Neural cell (in vitro differentiated cells): Measurements from ENCODE around the gene JAZF1. TPM values are rescaled to one million over a fixed set of nuclear protein-coding genes. Genes with fewer than 3 reads are reported as not detected.

Experiments used
- H2AFZ ChIP-seq: fragments of 200-600, 300-800 bp; sonication (generic), shearing (Covaris generic); 2 replicates; pipeline ENCODE4 v1.6.0; 2014; ENCODE audit warnings: low read depth, mild to moderate bottlenecking, antibody characterized with exemption, low read length, moderate library complexity
- H3F3A ChIP-seq: fragments of 200-600 bp; shearing (Covaris generic); 2 replicates; pipeline ENCODE4 v1.6.1; 2016; ENCODE audit warnings: mild to moderate bottlenecking, moderate library complexity, mixed read lengths, antibody characterized with exemption, low read length; ENCODE audit not compliant: insufficient read depth, poor library complexity, severe bottlenecking
- H3K27ac ChIP-seq: fragments of 200-600, 300-800 bp; sonication (generic), shearing (Covaris generic); 2 replicates; pipeline ENCODE4 v1.5.1; 2014; ENCODE audit warnings: mild to moderate bottlenecking, low read length, moderate library complexity
- H3K27me3 ChIP-seq: fragments of 300-800, 200-600 bp; sonication (generic), shearing (Covaris generic); 2 replicates; pipeline ENCODE4 v1.6.0; 2014; ENCODE audit warnings: mild to moderate bottlenecking, low read depth, low read length, moderate library complexity; ENCODE audit not compliant: insufficient read depth
- H3K36me3 ChIP-seq: fragments of 300-800, 200-600 bp; sonication (generic), shearing (Covaris generic); 2 replicates; pipeline ENCODE4 v1.5.1; 2014; ENCODE audit warnings: mild to moderate bottlenecking, antibody characterized with exemption, low read length, moderate library complexity; ENCODE audit not compliant: insufficient read depth
- H3K4me2 ChIP-seq: fragments of 300-800, 200-600 bp; sonication (generic), shearing (Covaris generic); 2 replicates; pipeline ENCODE4 v1.6.0; 2014; ENCODE audit warnings: mild to moderate bottlenecking, low read length
- H3K4me3 ChIP-seq: fragments of 300-800, 200-600 bp; sonication (generic), shearing (Covaris generic); 2 replicates; pipeline ENCODE4 v1.5.1; 2014; ENCODE audit warnings: mild to moderate bottlenecking, low read length, moderate library complexity
- H3K79me2 ChIP-seq: fragments of 200-600 bp; shearing (Covaris generic); replicated peaks from 2 replicates; pipeline ENCODE4 v1.6.0; 2014; ENCODE audit warnings: mild to moderate bottlenecking, low read length, moderate library complexity; ENCODE audit not compliant: insufficient read depth
- H3K9ac ChIP-seq: fragments of 300-800, 200-600 bp; sonication (generic), shearing (Covaris generic); 2 replicates; pipeline ENCODE4 v1.6.1; 2016; ENCODE audit warnings: mild to moderate bottlenecking, low read length, mixed read lengths
- H3K9me2 ChIP-seq: fragments of 200-600 bp; shearing (Covaris generic); 2 replicates; pipeline ENCODE4 v1.6.1; 2016; ENCODE audit warnings: mild to moderate bottlenecking, low read length, mixed read lengths; ENCODE audit not compliant: insufficient read depth
- H3K9me3 ChIP-seq: fragments of 200-600, 300-800 bp; sonication (generic), shearing (Covaris generic); 2 replicates; pipeline ENCODE4 v1.6.1; 2016; ENCODE audit warnings: mild to moderate bottlenecking, mixed run types, low read length, moderate library complexity, mixed read lengths
- H4K20me1 ChIP-seq: fragments of 200-600 bp; shearing (Covaris generic); 2 replicates; pipeline ENCODE4 v1.6.1; 2016; ENCODE audit warnings: mild to moderate bottlenecking, mixed run types; ENCODE audit not compliant: insufficient read depth
- CTCF ChIP-seq: fragments of 450-650 bp; IDR thresholded peaks from 2 replicates; pipeline ENCODE4 v1.5.1; 2014; ENCODE audit warnings: antibody characterized with exemption, mild to moderate bottlenecking, moderate library complexity; ENCODE audit not compliant: poor library complexity, severe bottlenecking
- EP300 ChIP-seq: fragments of 450-650 bp; conservative IDR thresholded peaks from 2 replicates; pipeline ENCODE4 v1.6.1; 2014; ENCODE audit warnings: antibody characterized with exemption, mild to moderate bottlenecking, moderate library complexity; ENCODE audit not compliant: poor library complexity, severe bottlenecking
- EZH2 ChIP-seq: fragments of 200-600, 300-800 bp; shearing (Covaris generic), sonication (generic); IDR thresholded peaks from 2 replicates; pipeline ENCODE4 v1.6.1; 2014; ENCODE audit warnings: antibody characterized with exemption, low read length, borderline replicate concordance, mild to moderate bottlenecking; ENCODE audit not compliant: insufficient read depth, poor library complexity, severe bottlenecking
- MXI1 ChIP-seq: fragments of 450-650 bp; conservative IDR thresholded peaks from 2 replicates; pipeline ENCODE4 v1.6.1; 2014; ENCODE audit warnings: antibody characterized with exemption, mild to moderate bottlenecking; ENCODE audit not compliant: poor library complexity, severe bottlenecking
- POLR2AphosphoS5 ChIP-seq: IDR thresholded peaks from 2 replicates; pipeline ENCODE4 v1.6.1; 2012
- RAD21 ChIP-seq: fragments of 450-650 bp; conservative IDR thresholded peaks from 2 replicates; pipeline ENCODE4 v1.6.1; 2014; ENCODE audit warnings: antibody characterized with exemption, mild to moderate bottlenecking, moderate library complexity
- REST ChIP-seq: IDR thresholded peaks from 2 replicates; pipeline ENCODE4 v1.6.1; 2012; ENCODE audit warnings: borderline replicate concordance
- SMC3 ChIP-seq: fragments of 450-650 bp; conservative IDR thresholded peaks from 2 replicates; pipeline ENCODE4 v1.6.1; 2014; ENCODE audit warnings: antibody characterized with exemption, mild to moderate bottlenecking, moderate library complexity; ENCODE audit not compliant: poor library complexity
- TAF1 ChIP-seq: IDR thresholded peaks from 2 replicates; pipeline ENCODE4 v1.6.1; 2012; ENCODE audit warnings: low read depth
- polyA plus RNA-seq: library from polyadenylated mRNA; depleted of rRNA; stranded (reverse); fragments of >200 nt; gene quantifications from 2 replicates; pipeline ENCODE4 v1.2.3, GENCODE V29; 2014

The JAZF1 gene
- polyA plus RNA-seq, 1 donor from 2014 or later, result 29.5 TPM

- Histone ChIP-seq H3K9me3 (no peaks in the 10 kb centered on the region), H4K20me1 (no peaks in the 10 kb centered on the region)
Measured at GRCh38 chr7:28032738-28033380, 147.7 kb downstream of the JAZF1 start.

GRCh38 chr7:28029051-28029450, 151.5 kb downstream of the JAZF1 start:
- no peak overlapping the region for H2AFZ ChIP-seq
- no peaks in the 10 kb centered on the region for H3K27me3 ChIP-seq
- no peak overlapping the region for H3K9ac ChIP-seq
- H3K79me2 ChIP-seq, result no peaks in the 10 kb centered on the region
- H3K9me3 ChIP-seq, result no peaks in the 10 kb centered on the region
- H3K4me2 ChIP-seq, result no peak overlapping the region
- no peak overlapping the region for H3K4me3 ChIP-seq
- no peak overlapping the region for H3K27ac ChIP-seq
- H3K36me3 ChIP-seq, result no peaks in the 10 kb centered on the region
- no peaks in the 10 kb centered on the region for H3K9me2 ChIP-seq
- no peaks in the 10 kb centered on the region for H3F3A ChIP-seq
- TF ChIP-seq REST (no peak), TAF1 (no peak), EP300 (no peak), POLR2AphosphoS5 (no peak), CTCF (no peak), RAD21 (no peak), SMC3 (no peak), EZH2 (no peak), MXI1 (no peak)
- H4K20me1 ChIP-seq, result no peaks in the 10 kb centered on the region

More at GRCh38 chr7:28032738-28033380, 147.7 kb downstream of the JAZF1 start:
- no peaks in the 10 kb centered on the region for H3K9me2 ChIP-seq
- no peak overlapping the region for H3K4me2 ChIP-seq
- no peak overlapping the region for H3K27ac ChIP-seq
- H3K27me3 ChIP-seq, result no peaks in the 10 kb centered on the region
- no peak overlapping the region for H3K9ac ChIP-seq
- no peak overlapping the region for H2AFZ ChIP-seq
- no peaks in the 10 kb centered on the region for H3F3A ChIP-seq
- no peaks in the 10 kb centered on the region for H3K79me2 ChIP-seq
- no peak overlapping the region for H3K4me3 ChIP-seq
- no peaks in the 10 kb centered on the region for H3K36me3 ChIP-seq
- TF ChIP-seq CTCF (no peak), EP300 (no peak), POLR2AphosphoS5 (no peak), SMC3 (no peak), MXI1 (no peak)
